Fibroblast of lung (primary cell): ENCODE results near the gene SELENOP. TPM values are rescaled to one million over a fixed set of nuclear protein-coding genes. Genes with fewer than 3 reads are reported as not detected.

Source experiments
- DNase-seq, 2 donors: peaks; one replicate each; pipeline versions ENCODE4 v3.0.0 to v3.0.0-alpha.2; 2010; ENCODE audit warnings: low read depth in 2 of 2
- H2AFZ ChIP-seq: 2 replicates; pipeline ENCODE4 v1.5.1; 2012; ENCODE audit warnings: low read length, control low read depth, inconsistent platforms
- H3K27ac ChIP-seq: 2 replicates; pipeline ENCODE4 v1.5.1; 2011; ENCODE audit warnings: low read length, control low read depth; ENCODE audit not compliant: insufficient read depth
- H3K27me3 ChIP-seq: 2 replicates; pipeline ENCODE4 v1.5.1; 2011; ENCODE audit warnings: mild to moderate bottlenecking, low read length; ENCODE audit not compliant: control insufficient read depth, insufficient read depth
- H3K36me3 ChIP-seq: 2 replicates; pipeline ENCODE4 v1.5.1; 2011; ENCODE audit warnings: low read length; ENCODE audit not compliant: control insufficient read depth, insufficient read depth
- H3K4me1 ChIP-seq: 2 replicates; pipeline ENCODE4 v1.5.1; 2011; ENCODE audit warnings: low read length; ENCODE audit not compliant: control insufficient read depth, insufficient read depth; ENCODE audit errors: extremely low read depth
- H3K4me2 ChIP-seq: 2 replicates; pipeline ENCODE4 v1.5.1; 2011; ENCODE audit warnings: low read length, control low read depth; ENCODE audit not compliant: insufficient read depth; ENCODE audit errors: extremely low read depth
- H3K4me3 ChIP-seq, 4 experiments: fragments of 200-600 bp in 1 of 4; sonication (generic) in 1 of 4; replicated peaks in 1 of 4; 2 replicates each; pipeline ENCODE4 v1.5.1; 2011 to 2016; ENCODE audit warnings: low read length in 4 of 4, low read depth in 3 of 4, mild to moderate bottlenecking in 3 of 4, control low read depth in 2 of 4, inconsistent platforms in 1 of 4, mixed read lengths in 1 of 4; ENCODE audit not compliant: insufficient read depth in 1 of 4; ENCODE audit errors: control extremely low read depth in 1 of 4
- H3K79me2 ChIP-seq: 2 replicates; pipeline ENCODE4 v1.5.1; 2012; ENCODE audit warnings: mild to moderate bottlenecking, low read length, inconsistent platforms; ENCODE audit not compliant: control insufficient read depth, insufficient read depth
- H3K9ac ChIP-seq: 2 replicates; pipeline ENCODE4 v1.5.1; 2011; ENCODE audit warnings: mild to moderate bottlenecking, low read length, control low read depth; ENCODE audit not compliant: insufficient read depth
- H3K9me3 ChIP-seq: 2 replicates; pipeline ENCODE4 v1.5.1; 2012; ENCODE audit warnings: low read depth, low read length; ENCODE audit not compliant: control insufficient read depth, insufficient read depth
- H4K20me1 ChIP-seq: 2 replicates; pipeline ENCODE4 v1.5.1; 2011; ENCODE audit warnings: low read length; ENCODE audit not compliant: control insufficient read depth, insufficient read depth; ENCODE audit errors: extremely low read depth
- EZH2 ChIP-seq: IDR thresholded peaks from 2 replicates; pipeline ENCODE4 v1.5.1; 2012; ENCODE audit warnings: low read length, control low read depth, mild to moderate bottlenecking; ENCODE audit errors: missing control alignments
- polyA plus RNA-seq, 2 donors: library from polyadenylated mRNA; depleted of rRNA in 1 of 2; stranded (reverse) in 1 of 2; unstranded in 1 of 2; fragments of >200 nt; gene quantifications; 2 replicates each; pipeline ENCODE4 v1.2.1, GENCODE V29; 2011 to 2012; ENCODE audit warnings: missing spikeins in 1 of 2
- total RNA-seq: library from RNA; depleted of rRNA; stranded (reverse); fragments of >200 nt; gene quantifications from 2 replicates; pipeline ENCODE4 v1.2.1, GENCODE V29; 2014
- TF ChIP-seq, protein P1 (sequence below), 2 donors: IDR thresholded peaks in 1 of 2; conservative IDR thresholded peaks in 1 of 2; 1 replicate in 1 of 2; 2 replicates in 1 of 2; pipeline ENCODE4 v1.5.1; 2011 to 2012; ENCODE audit warnings: low read length in 2 of 2, control low read depth in 1 of 2, inconsistent platforms in 1 of 2, low read depth in 1 of 2, mild to moderate bottlenecking in 1 of 2

The SELENOP gene
- total and polyA plus RNA-seq, 2 donors (not counting 1 experiment from before 2014, with no cell fraction given), result 75.2 to 677 TPM

GRCh38 chr5:42840269-42840668 is 28.6 kb upstream of the SELENOP start:
- Histone ChIP-seq H3K36me3 (no peaks in the 10 kb centered on the region), H3K27me3 (no peaks in the 10 kb centered on the region), H3K9ac (no peak overlapping the region), H3K9me3 (no peaks in the 10 kb centered on the region), H3K4me3 (peak overlapping the region in 1 of 4 experiments; percentile 8), H3K79me2 (no peaks in the 10 kb centered on the region), H2AFZ (peak overlapping the region; percentile 37), H3K27ac (no peak overlapping the region), H3K4me1 (no peaks in the 10 kb centered on the region), H3K4me2 (peak overlapping the region; percentile 29), H4K20me1 (no peaks in the 10 kb centered on the region)
- DNase-seq, result peak; percentile 84 to 99
- TF ChIP-seq EZH2, result no peak
- TF ChIP-seq, protein P1, sequence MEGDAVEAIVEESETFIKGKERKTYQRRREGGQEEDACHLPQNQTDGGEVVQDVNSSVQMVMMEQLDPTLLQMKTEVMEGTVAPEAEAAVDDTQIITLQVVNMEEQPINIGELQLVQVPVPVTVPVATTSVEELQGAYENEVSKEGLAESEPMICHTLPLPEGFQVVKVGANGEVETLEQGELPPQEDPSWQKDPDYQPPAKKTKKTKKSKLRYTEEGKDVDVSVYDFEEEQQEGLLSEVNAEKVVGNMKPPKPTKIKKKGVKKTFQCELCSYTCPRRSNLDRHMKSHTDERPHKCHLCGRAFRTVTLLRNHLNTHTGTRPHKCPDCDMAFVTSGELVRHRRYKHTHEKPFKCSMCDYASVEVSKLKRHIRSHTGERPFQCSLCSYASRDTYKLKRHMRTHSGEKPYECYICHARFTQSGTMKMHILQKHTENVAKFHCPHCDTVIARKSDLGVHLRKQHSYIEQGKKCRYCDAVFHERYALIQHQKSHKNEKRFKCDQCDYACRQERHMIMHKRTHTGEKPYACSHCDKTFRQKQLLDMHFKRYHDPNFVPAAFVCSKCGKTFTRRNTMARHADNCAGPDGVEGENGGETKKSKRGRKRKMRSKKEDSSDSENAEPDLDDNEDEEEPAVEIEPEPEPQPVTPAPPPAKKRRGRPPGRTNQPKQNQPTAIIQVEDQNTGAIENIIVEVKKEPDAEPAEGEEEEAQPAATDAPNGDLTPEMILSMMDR (conservative IDR thresholded peaks at IDR 0.05 in 1 of 2, IDR thresholded peaks at IDR 0.05 in 1 of 2; ENCODE audit: low read depth in 1 of 2, low read length in 2 of 2), result no peak

- Histone ChIP-seq H3K27ac (no peak overlapping the region), H3K27me3 (no peaks in the 10 kb centered on the region), H2AFZ (no peak overlapping the region), H3K36me3 (no peaks in the 10 kb centered on the region), H3K79me2 (no peaks in the 10 kb centered on the region), H3K9ac (no peak overlapping the region), H3K9me3 (no peaks in the 10 kb centered on the region), H4K20me1 (no peaks in the 10 kb centered on the region), H3K4me1 (no peaks in the 10 kb centered on the region), H3K4me2 (no peak overlapping the region), H3K4me3 (no peak overlapping the region)
- DNase-seq, result no peak
- TF ChIP-seq, protein P1 (conservative IDR thresholded peaks at IDR 0.05 in 1 of 2, IDR thresholded peaks at IDR 0.05 in 1 of 2; ENCODE audit: low read depth in 1 of 2, low read length in 2 of 2), result no peak
- TF ChIP-seq EZH2, result no peak
Measured at GRCh38 chr5:42839196-42839595, 27.5 kb upstream of the SELENOP start.

- H3K79me2 ChIP-seq, result no peaks in the 10 kb centered on the region
- DNase-seq, result no peak
- H2AFZ ChIP-seq, result no peak overlapping the region
- H3K4me2 ChIP-seq, result no peak overlapping the region
- no peak overlapping the region for H3K4me3 ChIP-seq
- H4K20me1 ChIP-seq, result no peaks in the 10 kb centered on the region
- no peaks in the 10 kb centered on the region for H3K27me3 ChIP-seq
- TF ChIP-seq EZH2, result no peak
- TF ChIP-seq, protein P1 (conservative IDR thresholded peaks at IDR 0.05 in 1 of 2, IDR thresholded peaks at IDR 0.05 in 1 of 2; ENCODE audit: low read depth in 1 of 2, low read length in 2 of 2), result no peak
- no peaks in the 10 kb centered on the region for H3K9me3 ChIP-seq
- no peak overlapping the region for H3K27ac ChIP-seq
- H3K36me3 ChIP-seq, result no peaks in the 10 kb centered on the region
- H3K4me1 ChIP-seq, result no peaks in the 10 kb centered on the region
- H3K9ac ChIP-seq, result no peak overlapping the region
Measured at GRCh38 chr5:42837601-42838000, 25.9 kb upstream of the SELENOP start.
